ENCODE measurements around the gene PANK4. TPM values are rescaled to one million over a fixed set of nuclear protein-coding genes. Genes with fewer than 3 reads are reported as not detected.

PANK4 gene
- polyA plus RNA-seq, 1 donor: 26.9 TPM

DNA sequence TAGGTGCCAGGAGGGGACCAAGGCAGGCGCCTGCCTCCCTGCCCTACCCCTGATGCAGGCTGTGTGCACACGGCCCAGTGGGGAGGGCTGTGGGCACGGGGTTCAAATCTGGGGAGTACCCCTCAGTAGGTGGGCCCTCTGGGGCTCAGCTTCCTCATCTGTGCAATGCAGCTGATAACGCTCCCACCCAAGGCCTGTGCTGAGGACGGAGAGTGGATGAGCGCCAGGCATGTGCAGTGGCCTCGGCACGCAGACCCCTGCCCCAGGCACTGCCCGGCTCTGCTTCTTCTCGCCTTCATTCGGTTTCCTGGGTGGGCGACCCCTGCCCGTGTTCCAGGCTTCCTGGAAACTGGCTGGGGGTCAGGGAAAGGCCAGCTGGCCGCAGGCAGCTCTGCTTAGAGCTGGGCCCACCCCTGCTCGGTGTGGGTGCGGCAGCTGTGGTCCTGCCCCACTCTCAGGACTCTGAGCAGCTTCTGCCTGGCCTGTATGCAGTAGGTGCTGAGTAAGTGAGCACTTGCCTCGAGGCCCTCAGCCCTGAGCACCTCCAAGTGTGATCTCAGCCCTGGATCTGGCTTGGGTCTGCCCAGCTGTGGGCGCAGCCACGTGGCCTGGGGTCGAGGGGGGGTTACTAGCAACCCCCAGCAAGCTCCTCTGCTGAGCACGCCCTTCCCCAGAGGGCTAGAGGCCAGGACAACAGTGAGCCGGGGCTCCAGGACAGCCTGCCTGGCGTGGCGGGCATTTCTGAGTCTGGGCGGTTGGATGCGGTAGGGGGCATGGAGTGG, 17.9 kb upstream of the PANK4 start:
- DNase-seq: no peak

DNA sequence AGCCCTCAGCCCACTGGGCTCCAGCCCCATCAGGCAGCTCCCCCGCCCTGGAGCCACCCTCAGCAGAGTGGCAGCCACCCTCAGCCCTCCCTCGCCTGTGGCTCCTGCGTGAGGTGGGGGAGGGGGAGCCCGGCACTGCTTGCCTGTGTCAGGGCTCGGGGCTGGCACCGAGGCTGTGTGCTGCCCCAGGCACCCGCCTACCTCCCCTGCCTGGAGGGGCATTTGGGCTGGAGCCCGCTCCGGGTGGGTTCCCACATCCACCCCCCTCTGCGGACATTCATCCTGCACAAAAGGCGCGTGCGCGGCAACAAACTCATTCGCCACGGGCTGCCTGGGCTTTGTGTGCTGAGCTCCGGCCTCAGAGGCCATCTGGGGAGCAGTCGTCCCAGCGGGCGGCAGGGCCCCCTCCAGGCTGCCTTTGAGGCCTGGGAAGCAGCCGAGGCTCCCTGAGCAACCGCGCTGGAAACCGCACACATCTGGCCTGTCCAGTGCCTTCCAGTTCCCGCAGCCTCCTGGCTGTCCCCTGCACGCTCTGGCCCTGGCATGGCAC, 17.2 kb upstream of the PANK4 start:
- DNase-seq: no peak

DNA sequence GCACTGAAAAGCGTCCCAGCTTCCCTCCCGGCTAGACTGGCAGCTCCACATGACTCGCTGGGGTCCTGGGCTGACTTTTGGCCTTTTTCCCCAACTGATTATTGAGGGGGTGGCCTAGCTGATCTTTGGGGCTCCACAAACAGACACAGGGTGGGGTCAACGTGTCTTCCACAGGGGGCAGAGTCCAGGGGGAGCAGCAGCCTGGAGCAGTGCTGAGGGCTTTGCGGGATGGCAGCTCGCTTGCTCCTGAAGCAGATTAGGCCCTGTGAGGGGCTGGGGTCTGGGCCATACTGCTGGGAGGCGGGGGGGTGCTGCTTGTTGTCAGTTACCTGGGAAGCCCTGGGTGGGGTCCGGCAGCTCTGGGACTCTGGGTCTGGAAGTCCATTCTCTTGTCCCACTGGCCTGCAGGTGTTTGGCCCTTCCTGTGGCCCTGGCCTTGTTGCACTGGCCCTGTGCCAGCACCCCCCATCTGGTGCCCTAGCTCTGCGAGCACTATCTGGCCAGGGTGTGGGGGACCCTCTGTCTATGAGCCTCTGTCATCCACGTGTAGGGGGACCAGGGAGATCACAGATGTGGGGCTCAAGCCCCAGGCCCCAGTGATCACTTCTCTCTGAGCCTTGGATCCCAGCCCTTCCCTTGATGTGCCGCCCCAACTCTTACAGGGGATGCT, 16.0 kb upstream of the PANK4 start:
- DNase-seq: no peak

DNA sequence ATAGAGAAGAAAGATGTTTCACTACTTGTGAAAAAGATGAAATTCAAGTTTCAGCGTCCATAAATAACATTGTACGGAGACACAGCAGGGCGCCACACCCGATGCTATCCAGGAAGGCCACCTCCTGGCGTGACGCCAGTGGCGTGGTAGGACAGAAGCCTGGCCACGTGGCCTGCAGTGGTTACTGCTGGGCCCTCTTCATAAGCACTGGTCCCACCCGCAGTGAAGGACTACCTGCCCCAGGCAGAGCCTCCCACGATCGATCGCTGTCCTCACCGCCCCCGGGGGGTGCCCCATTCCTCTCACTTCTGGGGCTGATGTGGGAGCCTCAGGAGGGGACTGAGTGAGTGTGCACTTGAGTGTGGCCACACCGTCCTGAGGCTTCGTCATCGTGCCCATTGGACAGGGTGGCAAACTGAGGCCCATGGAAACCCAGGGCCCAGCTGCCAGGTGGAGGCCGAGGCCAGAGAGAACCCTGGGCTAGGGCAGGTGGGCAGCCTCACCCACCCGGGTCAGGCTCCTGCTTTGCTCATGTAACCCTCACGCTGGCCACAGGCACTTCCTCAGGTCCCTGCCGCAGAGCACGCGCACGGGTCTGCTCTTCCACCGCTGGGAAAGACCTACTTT, 15.3 kb upstream of the PANK4 start:
- no peak for DNase-seq

GRCh38 chr1:2540816-2541492, 14.6 kb upstream of the PANK4 start:
- no peak for DNase-seq

GRCh38 chr1:2539312-2539907, 13.0 kb upstream of the PANK4 start:
- DNase-seq: no peak

GRCh38 chr1:2538872-2539271, 12.5 kb upstream of the PANK4 start:
- DNase-seq: no peak

- DNase-seq: no peak
Observed at GRCh38 chr1:2538376-2538775, 12.0 kb upstream of the PANK4 start.

GRCh38 chr1:2537784-2538115, 11.4 kb upstream of the PANK4 start:
- DNase-seq: no peak

GRCh38 chr1:2535981-2536380, 9.6 kb upstream of the PANK4 start:
- no peak for DNase-seq

DNA sequence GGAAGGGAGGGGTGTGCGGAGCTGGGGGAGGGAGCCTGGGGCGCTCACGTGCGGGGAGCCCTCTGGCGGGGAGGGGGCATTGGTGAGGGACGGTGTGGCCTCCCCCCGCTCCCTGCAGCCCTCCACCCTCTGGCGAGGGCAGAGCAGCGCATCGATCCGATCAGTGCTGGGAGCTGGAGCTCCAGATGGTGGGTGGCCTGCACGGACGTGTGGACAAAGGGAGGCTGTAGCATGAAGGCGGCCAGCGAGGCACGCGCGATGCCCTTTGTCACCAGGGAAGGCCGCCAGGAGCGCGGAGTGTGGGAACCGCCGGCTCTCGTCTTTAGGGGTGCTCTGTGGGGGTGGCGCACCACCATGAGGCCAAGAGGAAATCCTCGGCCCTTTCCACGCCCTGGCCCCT, 9.1 kb upstream of the PANK4 start:
- no peak for DNase-seq

- DNase-seq: no peak
Observed at GRCh38 chr1:2534687-2535441, 8.5 kb upstream of the PANK4 start.

- no peak for DNase-seq
Observed at GRCh38 chr1:2534315-2534686, 7.9 kb upstream of the PANK4 start.

DNA sequence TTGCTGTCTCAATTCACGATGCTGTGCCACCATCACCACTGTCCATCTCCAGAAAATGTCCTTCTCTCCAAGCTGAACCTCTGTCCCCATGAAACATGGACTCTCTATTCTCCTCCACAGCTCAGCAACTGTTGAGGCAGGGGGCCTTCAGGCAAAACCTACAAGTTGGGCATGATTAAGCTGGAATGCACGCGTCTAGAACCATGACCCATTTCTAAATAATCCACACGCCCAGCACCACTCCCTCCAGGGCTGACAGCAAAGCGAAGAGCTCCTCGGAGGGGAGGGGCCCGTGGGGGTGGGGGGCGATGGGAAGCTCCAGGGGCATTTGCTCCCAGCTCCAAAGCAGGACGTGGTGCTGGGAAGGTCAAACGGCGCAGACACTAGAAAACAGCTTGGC, 7.0 kb upstream of the PANK4 start:
- no peak for DNase-seq

DNA sequence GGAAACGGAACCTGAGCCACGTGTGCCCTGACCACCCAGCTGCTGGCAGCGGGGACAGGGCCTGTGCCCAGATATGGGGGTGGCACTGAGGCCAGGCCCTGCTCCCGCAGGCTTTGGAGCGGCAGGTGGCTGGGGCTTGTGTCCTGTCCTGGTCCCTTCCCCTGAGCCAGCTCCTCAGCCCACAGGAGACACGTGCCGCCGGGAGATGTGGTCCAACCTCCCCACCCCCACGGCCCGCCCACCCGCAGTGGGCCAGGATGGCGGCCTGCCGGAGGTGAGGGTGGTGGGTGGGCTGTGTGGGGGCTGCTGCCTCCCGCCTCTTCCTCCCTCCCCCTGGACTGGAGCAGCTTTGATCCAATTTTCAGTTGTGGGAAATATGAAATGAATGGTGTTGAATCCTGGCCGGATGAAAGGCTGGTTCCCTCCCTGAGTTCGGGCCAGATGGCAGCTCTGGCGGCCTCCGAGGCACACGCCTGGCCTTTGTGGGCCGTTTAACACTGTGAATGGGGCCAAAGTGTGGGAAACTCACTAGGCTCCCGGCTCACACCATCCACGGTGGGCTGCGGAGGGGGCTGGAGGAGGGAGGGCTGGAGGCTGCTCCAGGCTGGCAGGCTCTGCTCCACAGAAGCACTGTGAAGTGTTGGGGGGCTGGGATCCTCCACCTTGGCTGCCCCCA, 6.2 kb upstream of the PANK4 start:
- no peak for DNase-seq

DNA sequence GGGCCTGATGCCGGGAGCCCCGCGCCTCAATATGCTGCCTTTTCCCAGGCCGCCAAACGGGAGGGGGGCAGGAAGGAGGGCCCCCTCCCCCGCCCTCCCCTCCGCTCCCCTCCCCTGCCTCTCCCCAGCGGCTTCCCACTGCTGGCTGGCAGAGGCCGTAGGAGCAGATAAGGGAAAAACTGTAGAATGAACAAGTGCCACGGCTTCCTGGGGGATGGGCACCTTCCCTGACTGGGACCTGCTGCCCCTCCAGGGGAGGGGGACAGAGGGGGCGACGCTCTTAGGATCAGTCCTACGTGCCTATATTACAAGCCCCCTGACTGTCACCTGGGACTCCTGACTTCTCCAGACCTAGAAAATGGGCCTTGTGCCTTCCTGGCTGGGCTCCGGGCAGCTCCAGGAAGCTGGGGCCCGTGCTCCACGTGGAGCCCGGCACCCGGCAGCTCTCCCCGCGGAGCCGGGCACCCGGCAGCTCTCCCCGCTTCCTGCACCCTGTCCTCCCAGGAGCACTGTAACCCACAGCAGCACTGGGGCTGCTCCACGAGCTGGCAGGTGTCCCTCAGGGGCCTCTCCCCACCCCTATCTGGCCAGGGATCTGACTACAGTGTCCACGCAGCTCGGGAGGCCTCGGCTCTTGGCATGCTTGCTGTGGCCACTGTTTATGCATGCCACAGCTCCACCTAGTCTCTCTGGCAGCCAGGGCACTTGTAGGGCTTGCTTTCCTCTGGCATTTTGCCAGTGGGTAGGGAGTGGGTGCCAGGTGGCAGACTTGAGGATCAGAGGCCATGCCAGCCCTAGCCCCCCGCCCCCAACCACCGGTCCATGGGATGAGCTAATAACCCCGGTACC, 4.3 kb upstream of the PANK4 start:
- no peak for DNase-seq

DNA sequence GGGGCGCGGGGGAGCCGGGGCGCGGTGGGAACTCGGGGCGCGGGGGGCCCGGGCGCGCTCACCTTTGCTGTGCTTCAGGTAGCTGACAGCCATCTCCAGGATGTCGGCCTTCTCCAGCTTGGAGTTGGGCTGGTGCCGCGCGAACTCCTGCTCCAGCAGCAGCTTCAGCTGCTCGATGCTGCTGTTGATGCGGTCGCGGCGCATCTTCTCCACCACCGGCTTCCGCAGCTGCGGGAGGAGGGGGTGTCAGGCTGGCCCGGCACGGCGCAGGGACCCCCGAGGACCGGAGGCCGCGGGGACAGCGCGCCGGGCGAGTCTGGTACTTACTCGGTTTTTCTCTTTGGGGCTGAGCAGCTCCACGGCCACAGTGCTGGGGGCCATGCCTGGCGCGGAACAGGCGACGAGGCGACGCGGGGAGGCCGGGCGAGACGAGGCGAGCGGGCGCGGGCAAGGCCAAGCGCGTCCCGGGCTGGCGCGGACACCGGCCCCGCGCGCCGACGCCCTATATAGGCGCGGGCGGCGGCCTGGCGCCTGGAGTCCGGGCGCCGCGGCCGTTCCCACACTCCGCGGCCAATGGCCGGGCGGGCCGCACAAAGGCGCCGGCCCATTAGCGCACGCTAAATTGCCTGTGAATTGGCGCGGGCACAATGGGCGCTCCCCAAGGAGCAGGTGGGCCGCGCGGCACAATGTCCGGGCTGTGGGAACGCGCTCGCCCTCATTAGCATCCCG, 3.6 kb upstream of the PANK4 start, which contains the start of gene HES5:
Gene HES5 (minus strand): TSS at position 480 of the 729 bp plus-strand sequence. CDS start 99 bp downstream, at position 381.
- no peak for DNase-seq

GRCh38 chr1:2528966-2529783, 2.8 kb upstream of the PANK4 start:
- no peak for DNase-seq

- DNase-seq: no peak
Observed at GRCh38 chr1:2528611-2528965, 2.2 kb upstream of the PANK4 start.
